HG03354 (cell line): Measurements from ENCODE around the gene PTPRB.
A peak's percentile ranks its signal among the peaks of the same experiment; 100 is the strongest.

Experiments used
- ATAC-seq: cut with Tn5 transposase; IDR thresholded peaks from one replicate; pipeline ENCODE4 v1.9.1; 2021; ENCODE audit warnings: mild to moderate bottlenecking; ENCODE audit not compliant: unreplicated experiment, poor library complexity, severe bottlenecking

Gene PTPRB

DNA sequence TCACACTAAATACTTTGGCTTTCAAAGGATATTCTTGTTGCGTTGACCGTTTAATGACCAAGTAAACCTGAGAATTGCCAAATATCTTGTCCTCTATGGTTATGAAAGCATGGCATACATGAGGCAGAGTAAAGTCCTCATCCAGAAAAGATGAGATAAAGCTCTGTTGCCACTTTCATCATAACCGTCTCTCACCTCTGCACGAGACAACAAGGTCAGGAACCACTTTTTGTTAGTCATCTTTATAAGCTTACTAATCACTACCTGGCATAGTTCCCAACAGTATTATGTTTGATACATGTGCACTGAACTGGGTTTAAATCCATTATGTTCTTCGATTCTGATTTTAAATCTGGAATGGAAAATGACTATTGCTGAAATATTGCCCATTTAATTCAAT is 31.3 kb downstream of the PTPRB start:
- no peak for ATAC-seq

DNA sequence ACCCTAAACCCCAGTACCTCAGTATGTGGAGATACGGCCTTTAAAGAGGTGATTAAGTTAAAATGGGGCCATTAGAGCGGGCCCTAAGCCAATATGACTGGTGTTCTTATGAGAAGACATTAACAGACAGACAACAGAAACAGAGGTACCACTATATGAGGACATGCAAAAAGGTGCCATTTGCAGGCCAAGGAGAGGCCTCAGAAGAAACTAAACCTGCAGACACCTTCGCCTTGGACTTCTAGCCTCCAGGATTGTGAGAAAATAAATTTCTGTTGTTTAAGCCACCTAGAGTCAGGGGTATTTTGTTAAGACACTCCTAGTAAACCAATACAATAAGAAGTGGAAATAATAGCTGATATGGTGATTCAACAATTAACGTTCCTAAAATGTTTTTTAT is 32.6 kb downstream of the PTPRB start:
- no peak for ATAC-seq

DNA sequence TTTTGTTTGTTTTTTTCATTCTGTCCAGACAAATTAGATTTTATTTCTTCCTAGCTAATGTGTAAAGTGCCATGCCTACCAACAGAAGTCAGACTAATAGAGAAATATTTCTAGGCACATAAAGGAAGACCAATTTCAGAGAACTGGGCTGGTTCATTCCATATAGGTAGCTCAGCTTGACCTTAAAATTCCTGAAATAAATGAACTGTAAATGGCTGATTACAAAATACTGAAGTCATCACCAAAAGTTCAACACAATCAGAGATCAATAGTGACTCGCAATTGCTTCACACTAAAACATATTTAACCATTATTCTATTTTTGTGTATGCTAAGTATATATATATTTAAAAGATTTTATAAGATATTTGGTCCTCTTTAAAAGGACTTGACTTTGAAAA is 34.2 kb downstream of the PTPRB start:
- no peak for ATAC-seq

DNA sequence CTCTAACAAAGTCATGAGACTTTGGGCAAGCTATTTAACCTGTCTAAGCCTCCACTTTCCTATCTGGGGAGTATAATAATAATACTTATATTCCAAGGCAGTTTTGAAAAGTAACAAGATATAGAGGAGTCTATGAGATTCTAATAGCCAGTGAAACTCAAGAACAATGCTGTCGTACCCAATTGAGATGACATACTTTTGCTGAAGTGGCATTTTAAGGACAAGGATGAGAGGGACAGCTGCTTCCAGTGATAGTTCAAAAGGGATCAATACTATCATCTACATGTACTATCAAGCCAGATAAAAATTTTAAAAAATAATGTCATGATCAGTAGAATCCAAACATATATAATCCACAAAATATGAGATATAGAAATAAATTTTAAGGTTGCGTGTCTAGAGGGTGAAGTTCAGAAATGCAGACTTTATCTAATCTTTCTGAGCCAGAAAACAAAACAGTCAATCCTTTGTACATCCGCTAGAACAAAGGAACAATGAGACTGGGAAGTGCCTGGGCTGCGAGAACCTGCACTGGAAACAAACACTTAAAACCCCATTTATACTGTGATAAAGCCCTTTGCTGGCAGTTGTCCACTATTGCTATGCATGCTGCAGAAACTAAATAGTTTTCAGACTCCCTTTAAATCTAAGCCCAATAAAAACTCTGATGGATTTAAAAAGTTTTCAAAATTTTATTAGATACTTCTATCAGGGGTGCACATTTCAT is 38.6 kb downstream of the PTPRB start:
- no peak for ATAC-seq

DNA sequence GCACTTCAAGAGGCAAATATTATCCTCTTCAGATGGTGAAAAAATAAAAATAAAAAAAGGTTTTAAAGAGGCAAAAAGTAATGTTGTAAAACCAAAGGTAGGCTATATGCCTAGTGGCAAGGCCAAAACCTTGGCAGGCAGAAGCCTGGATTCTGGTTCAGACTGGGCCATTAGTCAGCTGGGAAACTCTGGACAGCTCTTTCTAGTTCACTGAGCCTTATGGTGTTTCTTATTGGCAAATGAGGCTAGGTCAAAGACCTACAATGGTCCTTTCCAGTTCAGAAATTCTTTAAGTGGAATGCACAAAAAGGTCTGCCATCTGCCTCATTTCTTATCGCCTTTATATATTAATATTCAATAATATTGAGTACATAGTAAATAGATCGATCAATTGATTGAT is 44.6 kb downstream of the PTPRB start:
- no peak for ATAC-seq

DNA sequence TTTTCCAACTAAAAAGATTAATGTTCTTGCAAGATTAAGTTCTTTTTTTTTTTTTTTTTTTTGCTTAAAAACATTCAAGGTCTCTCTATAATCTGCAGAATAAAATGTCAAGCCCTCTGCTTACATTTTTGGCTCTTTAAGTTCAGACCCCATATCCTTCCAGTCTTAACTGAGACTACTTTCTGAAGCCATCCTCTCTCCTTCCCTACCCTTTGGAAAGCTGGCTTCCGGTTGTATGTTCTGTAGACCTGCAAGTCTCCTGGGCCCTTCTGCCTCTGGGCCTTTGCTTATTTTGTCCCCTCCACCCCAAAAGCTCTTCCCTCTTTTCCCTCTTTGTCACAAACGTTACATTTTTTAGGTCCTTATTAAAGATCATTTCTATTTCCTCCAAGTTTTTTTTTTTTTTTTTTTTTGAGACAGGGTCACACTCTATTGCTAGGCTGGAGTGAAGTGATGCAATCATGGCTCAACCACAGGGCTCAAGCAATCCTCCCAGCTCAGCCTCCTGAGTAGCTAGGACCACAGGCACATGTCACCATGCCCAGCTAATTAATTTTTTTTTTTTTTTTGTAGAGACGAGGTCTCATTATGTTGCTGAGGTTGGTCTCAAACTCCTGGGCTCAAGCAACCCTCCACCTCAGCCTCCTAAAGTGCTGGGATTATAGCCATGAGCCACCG is 46.5 kb downstream of the PTPRB start:
- ATAC-seq = no peak

DNA sequence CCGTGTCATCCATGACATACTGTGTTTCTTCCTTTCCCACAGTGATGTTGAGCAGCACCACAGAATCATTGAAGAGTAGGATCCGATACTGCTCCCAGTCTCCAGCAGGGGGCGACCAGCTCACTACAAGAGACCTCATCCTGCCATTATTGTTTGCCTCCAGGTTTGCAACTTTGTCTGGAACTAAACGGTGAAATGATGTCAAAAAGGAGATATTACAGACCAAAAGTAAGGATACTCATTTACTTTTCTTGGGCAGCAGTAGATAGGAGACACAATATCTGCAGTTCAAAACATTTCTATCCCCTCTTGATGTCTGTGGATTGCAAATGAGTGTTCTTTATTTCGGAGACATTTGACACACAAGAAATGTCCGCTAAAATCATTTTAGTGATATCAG is 47.2 kb downstream of the PTPRB start:
- peak; percentile 98 for ATAC-seq

DNA sequence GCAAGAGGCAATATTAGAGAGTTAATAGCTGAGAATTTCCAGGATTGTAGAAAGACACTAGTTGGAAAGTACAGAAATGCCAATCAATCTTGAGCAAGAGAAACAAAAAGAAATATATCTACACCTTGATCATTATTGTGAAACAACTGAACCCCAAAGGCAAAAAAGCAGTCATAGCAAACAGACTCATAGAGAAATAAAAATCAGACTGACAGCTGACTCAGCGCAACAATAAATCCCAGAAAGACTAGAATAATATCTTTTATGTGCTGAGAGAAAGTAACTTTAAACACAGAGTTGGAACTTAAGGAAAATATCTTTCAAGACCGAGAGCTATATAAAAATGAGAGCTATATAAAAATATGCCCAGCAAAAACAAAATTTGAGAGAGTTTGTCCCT is 52.9 kb downstream of the PTPRB start:
- ATAC-seq = no peak

DNA sequence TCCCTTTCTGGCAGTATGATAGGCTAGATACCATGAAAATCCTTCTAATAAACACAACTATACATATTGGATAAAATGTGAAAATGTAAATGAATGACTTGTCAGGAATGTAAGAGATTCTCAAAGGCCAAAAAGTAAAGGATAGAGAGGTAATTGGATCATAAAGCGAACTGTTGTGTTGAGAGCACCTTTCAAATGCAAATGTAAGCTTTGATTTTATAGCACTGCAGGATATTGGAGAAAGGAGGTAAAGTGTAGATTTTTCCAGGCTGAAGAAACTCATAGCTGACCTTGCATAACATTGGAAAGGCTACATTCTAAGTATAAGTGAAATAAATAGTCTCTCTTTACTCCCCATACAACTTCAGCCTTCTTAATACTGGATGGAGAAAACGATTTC is 54.0 kb downstream of the PTPRB start:
- ATAC-seq = no peak

DNA sequence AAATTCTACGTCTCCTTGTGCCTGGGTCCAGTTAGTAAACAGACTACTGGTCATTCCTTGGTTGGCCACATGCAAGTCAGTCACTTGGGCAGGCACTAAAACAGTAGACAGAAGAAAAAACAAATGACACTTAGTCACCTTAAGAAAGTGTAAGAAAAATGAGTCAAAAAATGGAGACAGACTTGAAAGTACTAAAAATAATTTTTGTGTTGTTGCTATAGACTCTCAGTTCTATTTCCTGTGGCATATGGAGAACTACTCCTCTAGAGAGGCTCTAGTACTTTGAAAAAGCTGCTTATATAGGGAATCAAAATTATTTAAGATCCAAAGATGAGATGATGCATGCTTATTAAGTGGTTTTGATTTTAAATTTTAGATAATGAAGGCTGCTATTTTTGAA is 56.0 kb downstream of the PTPRB start:
- peak; percentile 43 for ATAC-seq

DNA sequence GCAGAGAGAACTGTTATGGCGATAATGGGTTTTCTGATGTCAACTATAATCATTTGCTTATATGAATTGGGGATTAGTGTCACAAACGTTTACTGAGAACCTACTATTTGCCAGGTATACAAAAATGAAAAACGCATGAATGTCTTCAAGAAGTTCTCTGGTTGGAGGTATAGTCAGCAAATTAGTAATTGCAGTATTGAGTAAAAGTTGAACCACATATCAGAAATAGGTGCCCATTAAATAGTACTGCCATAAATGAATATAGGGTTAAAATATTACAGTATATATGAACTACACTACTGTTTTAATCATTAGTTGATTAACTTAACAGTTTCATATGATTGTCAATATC is 60.0 kb downstream of the PTPRB start:
- ATAC-seq = no peak

DNA sequence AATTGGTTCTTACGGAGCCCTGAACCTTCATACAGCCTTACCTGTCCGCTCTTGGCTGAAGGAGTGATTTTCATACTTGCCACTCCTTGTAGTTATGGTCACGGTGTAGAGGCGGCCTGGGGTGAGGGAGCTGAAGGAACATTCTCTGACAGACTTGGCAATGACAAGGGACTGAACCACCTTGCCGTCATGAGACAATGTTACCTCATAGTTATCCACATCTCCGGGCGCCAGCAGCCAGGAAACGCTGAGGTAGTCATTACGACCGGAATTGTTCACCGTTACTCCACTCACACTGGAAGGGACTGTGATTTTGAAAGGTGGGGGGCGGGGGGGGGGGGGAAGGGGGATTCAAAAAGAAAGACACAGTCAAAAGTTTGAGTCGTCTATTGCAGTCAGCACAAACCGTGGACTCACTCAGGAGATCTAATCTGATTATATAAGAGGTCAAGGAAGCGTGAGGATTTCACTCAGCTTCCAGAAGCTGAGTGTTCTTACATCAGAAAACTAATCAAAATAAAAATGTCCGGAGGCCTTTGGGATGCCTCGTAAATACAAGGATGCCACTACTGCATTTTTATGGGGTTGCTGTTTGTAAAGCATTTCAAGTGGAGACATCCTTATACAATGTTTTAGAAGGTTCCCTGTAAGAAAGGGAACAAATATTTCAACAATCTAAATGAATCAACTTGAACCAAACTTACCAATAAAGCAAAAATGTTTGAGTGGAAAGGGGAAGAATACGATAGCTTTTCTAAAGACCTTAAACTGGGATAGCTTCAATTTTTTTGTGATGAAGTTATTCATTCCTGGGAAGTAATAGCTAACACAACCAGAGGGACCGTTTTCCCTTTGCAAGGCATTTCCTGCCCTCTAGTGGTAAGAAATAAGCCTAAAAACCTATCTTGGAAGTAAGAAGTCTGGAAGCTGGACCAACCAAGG is 60.6 kb downstream of the PTPRB start:
- peak; percentile 71 for ATAC-seq

DNA sequence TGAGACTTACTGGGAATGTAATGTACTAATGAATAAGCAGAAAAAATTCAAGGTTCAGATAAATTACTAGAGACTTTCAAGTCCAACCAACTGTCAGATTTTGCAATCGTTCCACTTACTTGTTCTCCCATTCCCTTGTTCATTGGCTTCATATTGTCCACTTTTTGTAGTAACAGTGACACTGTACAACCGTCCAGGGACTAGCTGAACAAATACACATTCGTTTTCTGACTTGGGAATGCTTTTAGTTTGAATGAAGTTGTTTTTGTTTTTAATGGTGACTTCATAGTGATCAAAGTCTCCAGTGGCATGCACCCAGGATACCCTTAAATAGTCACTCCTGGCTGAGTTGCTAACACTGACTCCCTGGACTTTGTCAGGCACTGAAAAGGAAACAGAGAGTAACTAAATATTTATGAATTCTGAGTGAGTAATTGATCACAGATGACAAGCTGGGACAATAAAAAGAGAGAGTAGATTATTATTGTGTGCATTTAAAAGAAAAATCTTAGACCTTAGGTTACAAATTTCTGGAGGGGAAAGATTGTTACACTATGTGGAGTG is 65.4 kb downstream of the PTPRB start:
- ATAC-seq = no peak

DNA sequence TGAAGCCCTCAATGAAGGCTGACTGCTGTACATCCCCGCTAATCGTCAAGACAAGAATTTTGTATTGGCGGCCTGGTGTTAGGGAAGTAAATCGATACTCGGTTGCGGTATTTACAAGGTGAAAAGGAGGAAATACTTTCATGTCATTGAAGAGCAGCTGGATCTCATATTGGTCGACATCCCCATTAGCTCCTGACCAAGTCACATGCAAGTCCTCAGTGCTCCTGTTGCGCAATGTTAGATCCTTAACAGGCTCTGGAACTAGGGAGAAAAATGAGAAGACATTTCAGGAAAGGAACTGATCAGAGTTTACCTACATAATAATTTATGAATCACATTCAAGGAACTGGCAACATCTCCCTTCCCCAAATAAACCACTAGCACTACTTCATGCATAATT is 66.2 kb downstream of the PTPRB start:
- ATAC-seq = no peak

DNA sequence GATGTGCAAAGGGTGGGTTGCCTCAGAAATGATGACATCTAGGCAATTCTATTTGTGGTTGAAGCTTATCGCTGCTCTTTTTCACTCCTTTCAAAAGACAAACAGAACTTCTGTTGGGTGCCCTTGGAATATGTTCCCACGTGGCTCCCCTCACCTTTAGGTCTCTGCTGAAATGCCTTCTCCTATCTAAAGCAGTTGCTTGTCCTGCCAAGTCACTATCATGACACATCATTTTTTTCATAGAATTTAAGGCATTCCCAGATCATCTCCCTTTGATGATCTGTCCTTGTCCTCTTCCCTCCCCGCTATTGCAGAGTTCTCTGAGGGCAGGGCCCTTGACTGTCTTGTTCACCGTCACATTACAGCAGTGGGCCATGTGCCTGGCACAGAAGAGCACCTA is 75.7 kb downstream of the PTPRB start:
- ATAC-seq = no peak

DNA sequence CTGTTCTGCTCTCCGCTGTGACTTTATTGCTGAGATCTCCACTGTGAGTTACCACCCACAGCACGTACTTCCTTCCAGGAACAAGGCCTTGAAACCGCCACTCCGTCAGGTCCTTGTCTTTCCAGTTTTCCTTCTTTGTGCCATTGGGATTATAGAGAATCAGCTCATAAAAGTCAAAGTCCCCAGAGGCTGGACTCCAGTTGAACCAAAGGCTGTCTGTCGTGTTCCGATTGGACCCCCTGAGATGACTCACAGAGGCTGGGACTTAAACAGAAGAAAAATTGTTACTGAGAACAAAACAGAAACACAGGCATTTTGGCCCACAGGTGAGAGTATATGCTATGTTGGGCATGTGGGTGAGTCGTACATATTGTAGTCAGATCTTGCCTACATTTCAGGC is 76.6 kb downstream of the PTPRB start:
- ATAC-seq = no peak

DNA sequence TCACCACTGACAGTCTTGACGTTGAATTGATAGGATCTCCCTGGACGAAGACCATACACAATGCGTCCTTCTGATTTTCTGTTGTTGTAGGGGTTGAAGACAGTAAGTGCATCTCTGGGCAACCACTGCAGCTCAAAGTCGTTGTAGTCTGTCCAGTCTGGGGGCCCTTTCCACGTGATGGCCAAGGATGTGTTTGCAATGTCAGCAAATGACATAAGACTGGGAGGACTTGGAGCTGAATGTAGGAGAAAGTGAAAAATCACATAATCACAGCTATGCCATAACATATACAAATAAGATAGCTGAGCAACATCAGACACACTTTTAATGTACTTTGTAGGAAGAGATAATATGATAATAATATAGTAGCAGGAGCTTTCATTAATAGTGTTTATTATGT is 77.8 kb downstream of the PTPRB start:
- ATAC-seq = no peak

DNA sequence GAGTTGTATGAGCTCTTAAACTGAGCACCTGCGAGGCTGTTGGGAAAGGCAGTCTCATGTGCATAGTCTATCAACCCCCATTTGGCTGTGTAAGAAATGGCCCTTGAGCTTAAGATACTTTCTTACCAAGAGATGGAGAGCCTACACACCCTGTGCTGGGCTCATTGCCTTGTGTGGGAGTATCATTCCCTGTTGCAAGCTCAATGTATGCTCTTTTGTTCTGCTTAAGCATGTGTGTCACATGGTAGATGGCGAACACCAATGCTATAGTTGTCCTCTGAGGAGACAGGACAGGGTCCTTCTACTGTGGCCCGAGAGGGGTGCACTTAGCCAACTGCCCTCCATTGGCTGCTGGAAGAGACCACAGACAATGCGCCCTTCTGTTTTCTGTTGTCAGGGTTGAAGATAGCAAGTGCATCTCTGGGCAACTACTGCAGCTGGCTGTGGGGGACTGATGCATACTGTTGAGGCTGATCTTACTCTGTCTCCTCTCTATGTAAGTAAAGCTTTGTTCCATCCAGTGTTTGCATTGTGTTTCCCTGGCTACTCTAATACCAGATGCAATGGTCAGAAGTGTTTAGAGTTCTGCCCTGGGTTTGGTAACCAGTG is 79.5 kb downstream of the PTPRB start:
- no peak for ATAC-seq

DNA sequence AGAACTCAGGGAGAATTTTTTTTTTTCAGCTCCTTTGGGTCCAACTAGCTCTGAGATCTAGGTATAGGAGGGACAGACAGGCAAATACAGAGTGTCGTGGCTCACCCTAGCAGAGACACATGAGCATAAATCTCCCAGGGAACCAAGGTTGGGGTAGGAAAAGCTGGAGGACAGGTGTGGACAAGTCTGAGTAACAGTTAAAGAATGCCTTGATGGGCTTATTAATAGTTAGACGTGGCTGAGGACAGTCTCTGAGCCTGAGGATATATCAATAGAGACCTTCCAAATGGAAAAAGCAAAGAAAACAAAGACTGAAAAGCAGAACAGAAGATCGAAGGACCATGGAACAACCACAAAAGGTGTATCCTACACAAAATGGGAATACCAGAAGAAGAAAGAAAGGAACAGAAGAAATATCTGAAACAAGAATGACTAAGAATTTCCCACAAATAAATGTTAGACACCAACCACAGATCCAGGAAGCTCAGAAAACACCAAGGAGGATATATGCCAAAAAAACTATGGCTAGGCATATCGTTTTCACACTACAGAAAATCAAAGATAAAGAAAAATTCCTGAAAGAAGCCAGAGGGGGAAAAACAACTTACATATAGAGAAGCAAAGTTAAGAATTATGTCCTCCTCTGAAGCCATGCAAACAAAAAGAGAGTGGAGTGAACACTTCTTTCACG is 80.9 kb downstream of the PTPRB start:
- ATAC-seq = no peak
